Measurements from ENCODE around the gene DGKD.

DNA sequence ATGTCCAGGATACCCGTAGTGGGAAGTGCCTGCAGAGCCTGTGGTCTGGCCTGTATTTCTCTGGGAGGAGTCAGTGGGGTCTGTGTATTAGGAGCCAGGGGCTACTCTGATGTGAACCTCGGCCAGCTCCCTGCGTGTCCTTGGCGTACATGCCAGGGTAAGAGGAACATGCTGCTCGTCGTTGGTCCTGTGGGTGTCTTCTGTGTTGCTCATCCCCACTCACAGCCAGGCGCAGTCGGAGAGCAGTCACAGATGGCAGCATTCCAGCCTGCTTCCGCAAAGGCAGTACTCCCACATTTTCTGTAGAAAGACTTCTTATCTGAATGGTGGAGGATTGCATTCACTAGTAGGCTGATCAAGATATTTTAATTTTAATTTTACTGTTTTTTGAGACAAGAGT lies 84.9 kb downstream of the DGKD start:
- TF ChIP-seq, protein P1, sequence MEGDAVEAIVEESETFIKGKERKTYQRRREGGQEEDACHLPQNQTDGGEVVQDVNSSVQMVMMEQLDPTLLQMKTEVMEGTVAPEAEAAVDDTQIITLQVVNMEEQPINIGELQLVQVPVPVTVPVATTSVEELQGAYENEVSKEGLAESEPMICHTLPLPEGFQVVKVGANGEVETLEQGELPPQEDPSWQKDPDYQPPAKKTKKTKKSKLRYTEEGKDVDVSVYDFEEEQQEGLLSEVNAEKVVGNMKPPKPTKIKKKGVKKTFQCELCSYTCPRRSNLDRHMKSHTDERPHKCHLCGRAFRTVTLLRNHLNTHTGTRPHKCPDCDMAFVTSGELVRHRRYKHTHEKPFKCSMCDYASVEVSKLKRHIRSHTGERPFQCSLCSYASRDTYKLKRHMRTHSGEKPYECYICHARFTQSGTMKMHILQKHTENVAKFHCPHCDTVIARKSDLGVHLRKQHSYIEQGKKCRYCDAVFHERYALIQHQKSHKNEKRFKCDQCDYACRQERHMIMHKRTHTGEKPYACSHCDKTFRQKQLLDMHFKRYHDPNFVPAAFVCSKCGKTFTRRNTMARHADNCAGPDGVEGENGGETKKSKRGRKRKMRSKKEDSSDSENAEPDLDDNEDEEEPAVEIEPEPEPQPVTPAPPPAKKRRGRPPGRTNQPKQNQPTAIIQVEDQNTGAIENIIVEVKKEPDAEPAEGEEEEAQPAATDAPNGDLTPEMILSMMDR (conservative IDR thresholded peaks at IDR 0.05 in 1 of 2, IDR thresholded peaks at IDR 0.05 in 1 of 2; ENCODE audit: low read depth in 1 of 2, low read length in 2 of 2): no peak
- no peak for TF ChIP-seq EZH2 (IDR thresholded peaks at IDR 0.05; ENCODE audit: low read length, missing control alignments)

All from fibroblast of lung (primary cell).